Ovary (tissue), 3 donors: ENCODE results near the gene TENM4.

ENCODE experiments used
- POLR2A ChIP-seq: fragments of 450-650 bp; IDR thresholded peaks from one replicate; pipeline ENCODE4 v1.6.1; 2017; ENCODE audit warnings: antibody characterized with exemption, mild to moderate bottlenecking, moderate library complexity
- TF ChIP-seq, protein P1 (sequence below), 3 donors: fragments of 450-650 bp in 2 of 3; fragments of 200-600 bp in 1 of 3; IDR thresholded peaks; one replicate each; pipeline versions ENCODE4 v1.5.1 to v1.8.0; 2016 to 2022; ENCODE audit warnings: antibody characterized with exemption in 3 of 3, mild to moderate bottlenecking in 1 of 3
- donor health status: DM: no; HTN: no; CAD: no.

DNA sequence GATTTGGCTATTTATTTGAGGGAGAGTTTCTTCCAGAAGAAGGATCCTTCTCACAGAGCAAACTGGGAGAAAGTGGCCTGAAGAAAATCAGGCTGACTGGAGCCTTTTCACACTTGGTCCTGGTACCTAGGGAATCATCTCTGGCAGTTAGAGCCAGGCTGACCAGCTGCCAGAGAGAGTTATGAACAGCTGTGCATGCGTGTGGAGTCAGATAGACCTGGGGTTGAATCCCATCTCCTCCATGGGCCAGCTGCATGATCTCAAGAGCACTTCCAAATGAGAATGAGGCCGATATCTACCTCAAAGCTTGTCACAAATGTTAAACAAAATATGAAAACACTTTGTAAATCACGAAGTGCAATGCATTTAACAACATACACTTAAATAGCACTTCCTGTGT is 390.0 kb downstream of the TENM4 start:
- TF ChIP-seq, protein P1, sequence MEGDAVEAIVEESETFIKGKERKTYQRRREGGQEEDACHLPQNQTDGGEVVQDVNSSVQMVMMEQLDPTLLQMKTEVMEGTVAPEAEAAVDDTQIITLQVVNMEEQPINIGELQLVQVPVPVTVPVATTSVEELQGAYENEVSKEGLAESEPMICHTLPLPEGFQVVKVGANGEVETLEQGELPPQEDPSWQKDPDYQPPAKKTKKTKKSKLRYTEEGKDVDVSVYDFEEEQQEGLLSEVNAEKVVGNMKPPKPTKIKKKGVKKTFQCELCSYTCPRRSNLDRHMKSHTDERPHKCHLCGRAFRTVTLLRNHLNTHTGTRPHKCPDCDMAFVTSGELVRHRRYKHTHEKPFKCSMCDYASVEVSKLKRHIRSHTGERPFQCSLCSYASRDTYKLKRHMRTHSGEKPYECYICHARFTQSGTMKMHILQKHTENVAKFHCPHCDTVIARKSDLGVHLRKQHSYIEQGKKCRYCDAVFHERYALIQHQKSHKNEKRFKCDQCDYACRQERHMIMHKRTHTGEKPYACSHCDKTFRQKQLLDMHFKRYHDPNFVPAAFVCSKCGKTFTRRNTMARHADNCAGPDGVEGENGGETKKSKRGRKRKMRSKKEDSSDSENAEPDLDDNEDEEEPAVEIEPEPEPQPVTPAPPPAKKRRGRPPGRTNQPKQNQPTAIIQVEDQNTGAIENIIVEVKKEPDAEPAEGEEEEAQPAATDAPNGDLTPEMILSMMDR (IDR thresholded peaks at IDR 0.05): no peak
- no peak for TF ChIP-seq POLR2A
